Measurements from ENCODE around the gene SETD3. TPM values are rescaled to one million over a fixed set of nuclear protein-coding genes. Genes with fewer than 3 reads are reported as not detected.
A peak's percentile ranks its signal among the peaks of the same experiment; 100 is the strongest.

SETD3 gene
- total RNA-seq, 4 donors from 2014 or later, result 29.1 to 65.4 (median 36.3) TPM

- H3K4me3 ChIP-seq, result no peak overlapping the region
- H3K27ac ChIP-seq, result no peak overlapping the region
- peaks cover 0 to 11% (median 0%) of the 10 kb centered on the region in 3 donors for H3K9me3 ChIP-seq
- intact Hi-C loops (cut with DNase I), result no loop called here
- TF ChIP-seq POLR2A (IDR thresholded peaks at IDR 0.05), result no peak
- TF ChIP-seq CTCF (IDR thresholded peaks at IDR 0.05), result no peak
- peaks cover 0 to 76% (median 0%) of the 10 kb centered on the region in 3 donors for H3K36me3 ChIP-seq
- 73 to 77% methylated on average over 11 of the region's 11 CpGs for WGBS, 2 donors
- no peak for DNase-seq
- no peaks in the 10 kb centered on the region for H3K27me3 ChIP-seq
- H3K4me1 ChIP-seq, result peaks cover 0 to 15% (median 0%) of the 10 kb centered on the region in 3 donors
Observed at GRCh38 chr14:99427632-99428300, 52.9 kb downstream of the SETD3 start.

GRCh38 chr14:99426813-99427346 lies 53.8 kb downstream of the SETD3 start:
- 96 to 98% methylated on average over 9 to 12 of the region's 12 CpGs for WGBS, 2 donors
- H3K9me3 ChIP-seq, result peaks cover 0 to 11% (median 0%) of the 10 kb centered on the region in 3 donors

GRCh38 chr14:99426265-99426664 lies 54.4 kb downstream of the SETD3 start:
- TF ChIP-seq CTCF (IDR thresholded peaks at IDR 0.05) (no peak), POLR2A (IDR thresholded peaks at IDR 0.05) (no peak)
- Histone ChIP-seq H3K4me3 (no peak overlapping the region), H3K36me3 (peaks cover 0 to 68% (median 0%) of the 10 kb centered on the region in 3 donors), H3K9me3 (peaks cover 0 to 11% (median 0%) of the 10 kb centered on the region in 3 donors), H3K4me1 (peaks cover 0 to 15% (median 0%) of the 10 kb centered on the region in 3 donors), H3K27me3 (no peaks in the 10 kb centered on the region), H3K27ac (no peak overlapping the region)
- WGBS, 2 donors, result 88 to 92% methylated on average over 3 of the region's 3 CpGs
- DNase-seq, result no peak
- intact Hi-C loops (cut with DNase I), result no loop called here

More at GRCh38 chr14:99426813-99427346, 53.8 kb downstream of the SETD3 start:
- intact Hi-C loops (cut with DNase I), result no loop called here
- Histone ChIP-seq H3K4me1 (peaks cover 0 to 15% (median 0%) of the 10 kb centered on the region in 3 donors), H3K27ac (no peak overlapping the region), H3K27me3 (no peaks in the 10 kb centered on the region), H3K36me3 (peaks cover 0 to 74% (median 0%) of the 10 kb centered on the region in 3 donors), H3K4me3 (no peak overlapping the region)
- TF ChIP-seq CTCF (IDR thresholded peaks at IDR 0.05), result no peak
- no peak for TF ChIP-seq POLR2A (IDR thresholded peaks at IDR 0.05)
- no peak for DNase-seq

- Histone ChIP-seq H3K27ac (no peak overlapping the region), H3K4me3 (no peak overlapping the region), H3K4me1 (peaks cover 0 to 23% (median 0%) of the 10 kb centered on the region in 3 donors), H3K36me3 (peaks cover 0 to 59% (median 0%) of the 10 kb centered on the region in 3 donors), H3K27me3 (no peaks in the 10 kb centered on the region), H3K9me3 (peaks cover 0 to 11% (median 0%) of the 10 kb centered on the region in 3 donors)
- DNase-seq, result no peak
- intact Hi-C loops (cut with DNase I), result no loop called here
- TF ChIP-seq POLR2A (IDR thresholded peaks at IDR 0.05), result no peak
- no peak for TF ChIP-seq CTCF (IDR thresholded peaks at IDR 0.05)
- 28 to 79% methylated on average over 7 to 8 of the region's 11 CpGs for WGBS, 2 donors
Observed at GRCh38 chr14:99425272-99425681, 55.4 kb downstream of the SETD3 start.

GRCh38 chr14:99424306-99424877 lies 56.3 kb downstream of the SETD3 start:
- intact Hi-C loops (cut with DNase I), result no loop called here
- peaks cover 0 to 11% (median 0%) of the 10 kb centered on the region in 3 donors for H3K9me3 ChIP-seq
- H3K36me3 ChIP-seq, result peaks cover 0 to 50% (median 0%) of the 10 kb centered on the region in 3 donors
- no peak for DNase-seq
- H3K4me1 ChIP-seq, result peaks cover 0 to 23% (median 0%) of the 10 kb centered on the region in 3 donors
- WGBS, 2 donors, result 80 to 83% methylated on average over 5 of the region's 5 CpGs
- TF ChIP-seq CTCF (IDR thresholded peaks at IDR 0.05) (no peak), POLR2A (IDR thresholded peaks at IDR 0.05) (no peak)
- peak overlapping the region in 1 of 4 donors; percentile 21 for H3K27ac ChIP-seq
- no peaks in the 10 kb centered on the region for H3K27me3 ChIP-seq
- no peak overlapping the region for H3K4me3 ChIP-seq
